K562 (cell line): ENCODE measurements around the gene FGGY. TPM values are rescaled to one million over a fixed set of nuclear protein-coding genes. Genes with fewer than 3 reads are reported as not detected.

Source experiments
- ATAC-seq: fragments of 200-7000 bp; cut with Tn5 transposase; 3 replicates; pipeline ENCODE4 v1.9.1; 2020; ENCODE audit warnings: moderate library complexity
- BruUV-seq: library from RNA; stranded (reverse); fragments of 400-500 nt; replicated peaks from 2 replicates; lab custom pipeline; 2021; lab: Mats Ljungman, UMichigan
- CTCF ChIA-PET: fragments of 300-600 bp; formaldehyde crosslinking; extraction: SDS; loops from one replicate; lab custom pipeline; 2021; ENCODE audit warnings: low intra/inter-chr PET ratio; lab: Yijun Ruan, JAX
- POLR2A ChIA-PET: fragments of 300-600, 350-650 bp; sonication (Branson Sonifier 250); formaldehyde crosslinking; extraction: SDS; loops from one replicate; lab custom pipeline; 2021; ENCODE audit warnings: antibody characterized with exemption, inconsistent platforms; lab: Yijun Ruan, JAX
- DNase-seq, 4 experiments: peaks; one replicate each; pipeline versions ENCODE4 v3.0.0 to v3.0.0-alpha.2; 2011 to 2018; ENCODE audit warnings: low spot score in 3 of 4, mixed read lengths in 3 of 4; ENCODE audit errors: extremely low read depth in 1 of 4
- FAIRE-seq: peaks from 2 replicates; lab custom pipeline; 2011; peaks lifted over from hg19 to GRCh38; lab: Jason Lieb, UNC
- H2AFZ ChIP-seq: 2 replicates; pipeline ENCODE4 v1.6.0; 2011; ENCODE audit warnings: low read depth, low read length, control low read depth, inconsistent platforms
- H3K27ac ChIP-seq: fragments of 200-600 bp; 3 replicates; pipeline ENCODE4 v1.8.0; 2011; ENCODE audit warnings: low read depth, mild to moderate bottlenecking, control low read depth, inconsistent platforms, low read length, moderate library complexity, mixed read lengths; ENCODE audit errors: extremely low read depth
- H3K27me3 ChIP-seq, 2 experiments: fragments of 300-600 bp in 1 of 2; 2 replicates in 1 of 2; 3 replicates in 1 of 2; pipeline versions ENCODE4 v1.6.0 to v1.8.0; 2011; ENCODE audit warnings: inconsistent platforms in 2 of 2, low read length in 2 of 2, mild to moderate bottlenecking in 1 of 2, mixed read lengths in 1 of 2, moderate library complexity in 1 of 2; ENCODE audit not compliant: control insufficient read depth in 2 of 2, insufficient read depth in 2 of 2
- H3K36me3 ChIP-seq: fragments of 300-600 bp; 3 replicates; pipeline ENCODE4 v1.8.0; 2011; ENCODE audit warnings: mild to moderate bottlenecking, low read length, inconsistent platforms; ENCODE audit not compliant: control insufficient read depth, insufficient read depth
- H3K4me1 ChIP-seq, 2 experiments: fragments of 200-600 bp in 1 of 2; replicated peaks in 1 of 2; 2 replicates in 1 of 2; 3 replicates in 1 of 2; pipeline versions ENCODE4 v1.5.1 to v1.8.0; 2011; ENCODE audit warnings: inconsistent platforms in 2 of 2, low read length in 2 of 2, mild to moderate bottlenecking in 1 of 2, mixed read lengths in 1 of 2, moderate library complexity in 1 of 2; ENCODE audit not compliant: control insufficient read depth in 2 of 2, insufficient read depth in 2 of 2
- H3K4me2 ChIP-seq: 2 replicates; pipeline ENCODE4 v1.6.1; 2011; ENCODE audit warnings: low read length, control low read depth, inconsistent platforms, mixed read lengths; ENCODE audit not compliant: insufficient read depth
- H3K4me3 ChIP-seq: fragments of 200-600 bp; sonication (generic), shearing (Covaris generic); 2 replicates; pipeline ENCODE4 v1.5.1; 2016; ENCODE audit warnings: control low read depth, inconsistent platforms
- H3K79me2 ChIP-seq: fragments of 200-600 bp; 3 replicates; pipeline ENCODE4 v1.8.0; 2011; ENCODE audit warnings: low read length, inconsistent platforms; ENCODE audit not compliant: control insufficient read depth, insufficient read depth
- H3K9ac ChIP-seq, 2 experiments: 2 replicates each; pipeline versions ENCODE4 v1.6.0 to v1.6.1; 2011; ENCODE audit warnings: low read depth in 2 of 2, low read length in 2 of 2, control low read depth in 1 of 2, inconsistent platforms in 1 of 2, mild to moderate bottlenecking in 1 of 2, mixed read lengths in 1 of 2; ENCODE audit not compliant: insufficient read depth in 1 of 2
- H3K9me1 ChIP-seq: one replicate; pipeline ENCODE4 v1.6.0; 2011; ENCODE audit warnings: inconsistent platforms, mild to moderate bottlenecking, low read length, moderate library complexity; ENCODE audit not compliant: control insufficient read depth, insufficient read depth
- H3K9me3 ChIP-seq: replicated peaks from 2 replicates; pipeline ENCODE4 v1.5.1; 2011; ENCODE audit warnings: low read depth, low read length, inconsistent platforms; ENCODE audit not compliant: control insufficient read depth, insufficient read depth
- H4K20me1 ChIP-seq: replicated peaks from 2 replicates; pipeline ENCODE4 v1.6.1; 2011; ENCODE audit warnings: low read length, inconsistent platforms, mixed read lengths; ENCODE audit not compliant: control insufficient read depth, insufficient read depth
- CEBPB ChIP-seq: fragments of 450-650 bp; IDR thresholded peaks from 2 replicates; pipeline ENCODE4 v1.6.1; 2016; ENCODE audit warnings: missing genetic modification characterization, missing compliant biosample characterization
- CEBPG ChIP-seq, 3 experiments: fragments of 200-800 bp in 1 of 3; sonication (Bioruptor generic) in 1 of 3; sonication (generic) in 1 of 3; formaldehyde crosslinking in 1 of 3; IDR thresholded peaks in 2 of 3; conservative IDR thresholded peaks in 1 of 3; 2 replicates each; pipeline versions ENCODE4 v1.6.1 to v1.8.0; 2016 to 2022; ENCODE audit warnings: missing compliant biosample characterization in 2 of 3, missing genetic modification characterization in 2 of 3, mild to moderate bottlenecking in 1 of 3, missing genetic modification reagents in 1 of 3
- KHSRP ChIP-seq: fragments of 450-650 bp; IDR thresholded peaks from 2 replicates; pipeline ENCODE4 v1.6.1; 2017
- THAP7 ChIP-seq: fragments of 250-450 bp; sonication (Bioruptor Pico); IDR thresholded peaks from 2 replicates; pipeline ENCODE4 v1.5.0; 2021
- ZNF232 ChIP-seq: sonication (generic); formaldehyde crosslinking; IDR thresholded peaks from 2 replicates; pipeline ENCODE4 v1.8.0; 2022; ENCODE audit warnings: mild to moderate bottlenecking, missing genetic modification reagents
- ZNF277 ChIP-seq: fragments of 250-450 bp; sonication (Bioruptor Pico); IDR thresholded peaks from 2 replicates; pipeline ENCODE4 v1.8.0; 2022; ENCODE audit warnings: inconsistent platforms, mild to moderate bottlenecking, moderate library complexity, borderline replicate concordance
- WGBS: fragments of 100-300 bp; shearing (Covaris generic); methylation state at CpG from one replicate; pipeline ENCODE4 v1.1.6; 2016; ENCODE audit warnings: low coverage, mixed read lengths; ENCODE audit not compliant: insufficient coverage; ENCODE audit errors: missing lambda C conversion rate; 5-methylcytosine and 5-hydroxymethylcytosine counted together
- in situ Hi-C: fragments of 300-500 bp; cut with MboI; formaldehyde crosslinking; loops from 4 replicates; pipeline ENCODE4 v1.15.0; 2018; ENCODE audit warnings: inconsistent platforms, mixed read lengths
- intact Hi-C: fragments of 100-400 bp; cut with micrococcal nuclease; formaldehyde crosslinking; loops from 2 replicates; pipeline ENCODE4 v1.14.2; 2022
- polyA plus RNA-seq, 8 experiments: library from polyadenylated mRNA; depleted of rRNA in 4 of 8; stranded (reverse) in 5 of 8; unstranded in 3 of 8; fragments of >200 nt; fragmentation: Nextera tagmentation in 2 of 8; fragmentation: Illumina TruSeq in 1 of 8; extraction: Ambion mirVana in 2 of 8; extraction: Trizol in 1 of 8; gene quantifications; 2 replicates each; pipeline versions ENCODE4 v1.2.1 to v1.2.3, GENCODE V29; 2011 to 2014; ENCODE audit warnings: inconsistent platforms in 1 of 8, missing spikeins in 1 of 8
- total RNA-seq, 7 experiments: library from RNA; depleted of rRNA in 6 of 7; stranded (reverse); fragments of >200 nt in 6 of 7; fragmentation: Illumina TruSeq in 2 of 7; extraction: Trizol in 2 of 7; gene quantifications; 2 replicates each; pipeline versions ENCODE4 v1.2.1 to v1.2.3, GENCODE V29; 2011 to 2021; ENCODE audit warnings: low replicate concordance in 1 of 7

FGGY gene
- total and polyA plus RNA-seq, 9 of the 15 experiments (the other 6 are each of a cell fraction or from before 2014, with no cell fraction given): 9.7 to 19.2 (median 12.6) TPM

- no peaks in the 10 kb centered on the region for H3K79me2 ChIP-seq
- no peaks in the 10 kb centered on the region for H3K4me1 ChIP-seq
- H3K4me2 ChIP-seq: no peak overlapping the region
- TF ChIP-seq CEBPB (peak; percentile 74), KHSRP (no peak), ZNF232 (no peak), CEBPG (CRISPR knock-in tag; IDR thresholded peaks at IDR 0.05) (no peak), CEBPG (tag; conservative IDR thresholded peaks at IDR 0.05 in 1 of 2, IDR thresholded peaks at IDR 0.05 in 1 of 2) (peak in 1 of 2 experiments; percentile 73; a peak in 2 of 4 replicates), ZNF277 (CRISPR knock-in tag) (no peak), THAP7 (no peak)
- in situ Hi-C loops (no loop called here), intact Hi-C loops (loop anchor here (5.0 to 10.0 kb wide), 3 partner anchors 402 to 915 kb away; partner anchors contain the start of genes FGGY and JUN)
- DNase-seq (no peak), FAIRE-seq (no peak), ATAC-seq (no peak)
- ChIA-PET CTCF (no interaction called here), POLR2A (no interaction called here)
- H3K9ac ChIP-seq: no peak overlapping the region
- no peaks in the 10 kb centered on the region for H3K36me3 ChIP-seq
- no peaks in the 10 kb centered on the region for H3K27me3 ChIP-seq
- H3K27ac ChIP-seq: no peak overlapping the region
- H3K9me3 ChIP-seq: no peaks in the 10 kb centered on the region
- no TSS peak for BruUV-seq
- no peak overlapping the region for H2AFZ ChIP-seq
- no peak overlapping the region for H3K4me3 ChIP-seq
- no peaks in the 10 kb centered on the region for H4K20me1 ChIP-seq
- H3K9me1 ChIP-seq: no peaks in the 10 kb centered on the region
- WGBS: 10% methylated on average over 8 of the region's 8 CpGs
These were observed 400.4 kb downstream of the FGGY start for GRCh38 chr1:59697150-59697800.
